GM12865 (cell line): ENCODE data around the gene UMODL1.

ENCODE experiments used
- DNase-seq: peaks from one replicate; pipeline ENCODE4 v3.0.0; 2010; ENCODE audit warnings: low read depth
- H3K4me3 ChIP-seq: 2 replicates; pipeline ENCODE4 v1.5.1; 2011; ENCODE audit warnings: mild to moderate bottlenecking, low read depth, low read length, control low read depth
- TF ChIP-seq, protein P1 (sequence below): IDR thresholded peaks from 2 replicates; pipeline ENCODE4 v1.5.1; 2011; ENCODE audit warnings: low read length, control low read depth, low read depth, inconsistent platforms; ENCODE audit not compliant: insufficient read depth; ENCODE audit errors: missing control alignments

UMODL1 gene

DNA sequence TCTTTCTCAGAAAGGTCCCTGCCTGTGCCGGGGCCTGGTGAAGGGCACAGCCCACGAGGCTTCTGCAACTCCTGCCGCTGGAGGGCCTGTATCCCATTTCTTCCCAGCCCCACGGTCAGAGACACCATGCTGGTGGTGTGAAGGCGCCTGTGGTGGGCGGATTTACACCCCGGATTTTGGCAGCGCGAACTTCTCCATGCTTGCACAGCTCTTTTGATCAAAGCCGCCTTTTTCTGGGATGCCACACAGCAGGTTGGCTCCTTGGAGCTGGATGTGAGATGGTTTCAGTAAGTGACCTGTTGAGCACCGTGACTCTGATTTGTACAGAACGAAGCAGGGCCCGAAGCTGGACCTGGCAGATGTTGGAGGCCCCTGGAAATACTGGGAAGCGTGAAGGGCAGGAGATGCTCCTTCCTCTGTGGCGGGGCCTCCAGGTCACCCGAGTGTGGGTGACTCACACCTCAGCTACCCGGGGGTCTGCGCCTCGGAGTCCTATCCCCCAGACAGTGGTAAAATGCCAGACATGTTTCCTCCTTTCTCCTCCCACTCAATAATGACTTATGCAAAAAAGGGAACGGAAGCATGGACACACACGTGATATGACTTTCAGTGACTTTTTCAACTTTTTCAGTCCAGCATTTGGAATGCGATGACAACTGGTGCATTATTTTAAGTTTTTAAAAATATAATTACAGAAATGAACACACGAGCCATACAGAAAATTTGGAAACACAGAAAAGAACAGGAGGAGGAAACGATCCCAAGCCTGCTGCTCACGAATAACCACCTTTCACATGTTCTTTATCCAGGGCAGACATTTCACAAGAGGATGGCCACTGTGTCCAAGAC, 9.0 kb downstream of the UMODL1 start:
- TF ChIP-seq, protein P1, sequence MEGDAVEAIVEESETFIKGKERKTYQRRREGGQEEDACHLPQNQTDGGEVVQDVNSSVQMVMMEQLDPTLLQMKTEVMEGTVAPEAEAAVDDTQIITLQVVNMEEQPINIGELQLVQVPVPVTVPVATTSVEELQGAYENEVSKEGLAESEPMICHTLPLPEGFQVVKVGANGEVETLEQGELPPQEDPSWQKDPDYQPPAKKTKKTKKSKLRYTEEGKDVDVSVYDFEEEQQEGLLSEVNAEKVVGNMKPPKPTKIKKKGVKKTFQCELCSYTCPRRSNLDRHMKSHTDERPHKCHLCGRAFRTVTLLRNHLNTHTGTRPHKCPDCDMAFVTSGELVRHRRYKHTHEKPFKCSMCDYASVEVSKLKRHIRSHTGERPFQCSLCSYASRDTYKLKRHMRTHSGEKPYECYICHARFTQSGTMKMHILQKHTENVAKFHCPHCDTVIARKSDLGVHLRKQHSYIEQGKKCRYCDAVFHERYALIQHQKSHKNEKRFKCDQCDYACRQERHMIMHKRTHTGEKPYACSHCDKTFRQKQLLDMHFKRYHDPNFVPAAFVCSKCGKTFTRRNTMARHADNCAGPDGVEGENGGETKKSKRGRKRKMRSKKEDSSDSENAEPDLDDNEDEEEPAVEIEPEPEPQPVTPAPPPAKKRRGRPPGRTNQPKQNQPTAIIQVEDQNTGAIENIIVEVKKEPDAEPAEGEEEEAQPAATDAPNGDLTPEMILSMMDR = no peak
- DNase-seq = no peak
- H3K4me3 ChIP-seq = no peak overlapping the region

DNA sequence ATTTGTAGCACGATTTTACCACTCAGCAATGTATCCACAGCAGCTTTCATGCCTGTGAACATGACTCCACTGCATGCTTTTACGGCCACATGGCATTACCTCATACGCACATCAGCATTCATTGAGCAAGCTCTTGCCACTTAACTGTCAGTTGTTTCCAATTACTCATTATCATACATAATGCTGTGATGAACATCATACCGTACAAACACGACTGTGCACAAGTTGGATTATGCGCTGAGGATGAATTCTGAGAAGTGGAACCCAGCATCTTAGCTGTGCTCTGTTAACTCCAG, 9.6 kb downstream of the UMODL1 start:
- no peak overlapping the region for H3K4me3 ChIP-seq
- DNase-seq = no peak
- TF ChIP-seq, protein P1 = no peak

DNA sequence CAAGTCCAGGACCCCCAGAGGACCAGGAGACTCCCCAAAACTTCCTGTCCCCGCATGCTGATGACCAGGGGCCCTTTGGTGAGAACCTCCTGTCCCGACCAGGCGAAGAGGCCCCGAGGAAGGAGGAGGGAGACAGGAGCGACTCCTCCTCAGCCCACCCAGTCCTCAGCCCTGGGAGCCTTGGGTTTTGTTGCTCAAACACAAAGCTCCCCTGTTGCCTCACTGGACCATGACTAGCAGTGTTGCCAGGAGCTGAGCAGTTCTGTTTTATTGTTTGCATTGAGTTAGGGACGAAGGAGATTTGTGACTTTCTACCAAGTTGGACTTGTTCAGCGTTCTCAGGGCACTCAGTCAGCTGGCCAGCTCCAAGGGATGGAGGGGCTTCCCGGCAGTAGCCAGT, 10.0 kb downstream of the UMODL1 start:
- TF ChIP-seq, protein P1 = no peak
- no peak for DNase-seq
- no peak overlapping the region for H3K4me3 ChIP-seq

DNA sequence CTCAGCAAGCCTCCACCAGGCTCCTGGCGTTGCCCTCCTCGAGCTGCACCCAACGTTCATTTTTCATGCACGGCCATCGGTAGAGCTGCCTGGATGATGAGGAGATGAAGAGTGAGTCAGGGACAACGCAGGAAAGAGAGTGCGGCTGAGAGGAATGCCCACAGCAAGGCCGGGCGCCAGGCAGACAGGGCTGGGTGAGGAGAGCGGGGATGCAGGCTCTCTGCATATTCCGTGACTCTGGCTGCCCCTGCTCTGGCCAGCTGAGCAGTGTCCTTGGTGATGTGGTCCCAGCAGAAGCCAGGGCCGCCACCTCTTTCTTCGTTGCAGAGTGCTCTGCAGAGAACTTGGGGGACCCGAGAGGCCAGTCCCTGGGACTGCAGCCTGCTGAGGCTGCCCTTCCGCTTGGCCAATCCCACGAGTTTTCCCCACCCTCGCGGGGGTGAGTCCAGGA, 10.8 kb downstream of the UMODL1 start:
- no peak for DNase-seq
- H3K4me3 ChIP-seq = no peak overlapping the region
- TF ChIP-seq, protein P1 = no peak

DNA sequence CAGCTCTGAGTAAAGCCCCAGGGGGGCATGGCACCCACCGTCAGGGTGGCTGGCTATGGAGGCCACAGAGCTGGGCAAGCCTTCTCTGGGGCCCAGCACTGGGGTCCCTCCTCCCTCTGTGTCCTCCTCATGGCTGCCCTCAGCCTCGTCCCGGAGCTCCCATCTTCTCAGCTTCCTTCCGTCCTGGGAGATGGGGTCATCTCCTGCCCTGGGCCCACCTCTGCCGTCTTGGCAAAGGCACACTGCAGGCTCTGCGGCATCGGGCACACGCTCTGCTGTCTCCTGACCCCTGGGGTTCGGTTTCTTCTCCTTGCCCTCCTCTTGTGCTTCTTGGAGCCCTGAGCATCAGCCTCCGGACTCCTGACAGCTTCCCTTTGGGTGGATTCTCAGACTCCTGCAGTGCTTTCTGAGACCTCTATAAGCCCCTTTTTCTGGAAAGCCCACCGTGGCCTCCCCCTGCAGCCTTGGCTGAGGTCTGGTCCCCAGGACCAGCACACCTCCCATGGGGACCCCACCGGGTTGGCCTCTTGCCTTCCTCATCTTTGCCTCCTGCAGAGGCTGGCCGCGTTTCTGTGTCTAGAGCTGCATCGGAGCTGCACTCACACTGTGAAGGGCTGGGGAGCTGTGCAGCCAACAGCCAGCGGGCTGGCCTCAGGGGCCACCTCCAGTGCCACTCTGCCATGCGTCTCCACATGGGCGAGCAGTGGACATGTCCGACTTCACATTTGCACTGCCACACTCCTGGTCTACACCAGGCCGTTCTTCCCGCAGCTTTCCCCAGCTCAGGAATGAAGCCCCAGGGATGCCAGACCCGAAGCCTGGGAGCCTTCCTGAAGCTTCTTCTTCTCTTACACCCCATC, 11.6 kb downstream of the UMODL1 start:
- no peak for DNase-seq
- H3K4me3 ChIP-seq = no peak overlapping the region
- TF ChIP-seq, protein P1 = no peak

DNA sequence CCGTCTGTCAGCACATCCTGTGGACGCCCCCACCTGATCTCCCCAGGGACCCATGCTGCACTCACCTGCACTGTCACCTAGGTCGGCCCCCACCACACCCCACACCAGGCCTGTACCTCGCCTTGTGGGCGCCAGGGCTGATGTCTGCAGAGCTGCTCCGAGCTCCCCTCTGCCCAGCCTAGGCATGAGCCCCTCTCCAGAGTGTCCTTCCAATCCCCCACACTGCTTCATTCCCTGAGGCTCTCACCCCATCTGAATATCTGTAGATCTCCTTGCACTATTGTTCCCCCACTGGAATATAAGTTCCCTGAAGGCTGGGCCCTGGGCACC, 12.2 kb downstream of the UMODL1 start:
- H3K4me3 ChIP-seq = no peak overlapping the region
- TF ChIP-seq, protein P1 = no peak
- no peak for DNase-seq
